Fibroblast of skin of right quadriceps (primary cell): ENCODE data around the gene LGALS8.
"Not testable (repeated sequence)": the region's sequence is repeated elsewhere in the genome, so short reads cannot be mapped to it uniquely, and the experiment has no call there.

Source experiments
- DNase-seq: peaks from one replicate; pipeline ENCODE4 v3.0.0-alpha.2; 2013

The LGALS8 gene

GRCh38 chr1:236543065-236543669 lies 19.4 kb downstream of the LGALS8 start:
- DNase-seq = no peak

- DNase-seq = no peak
Observed at GRCh38 chr1:236545621-236546169, 21.9 kb downstream of the LGALS8 start.

- DNase-seq = no peak
Observed at GRCh38 chr1:236548452-236548851, 24.7 kb downstream of the LGALS8 start.

- DNase-seq = no peak
Observed at GRCh38 chr1:236550961-236551851, 27.4 kb downstream of the LGALS8 start.

GRCh38 chr1:236552096-236552495 lies 28.3 kb downstream of the LGALS8 start:
- no peak for DNase-seq

GRCh38 chr1:236552901-236553300 lies 29.1 kb downstream of the LGALS8 start:
- no peak for DNase-seq

GRCh38 chr1:236553370-236553769 lies 29.6 kb downstream of the LGALS8 start:
- DNase-seq = no peak

GRCh38 chr1:236556606-236557005 lies 32.8 kb downstream of the LGALS8 start:
- no peak for DNase-seq

GRCh38 chr1:236558081-236558480 lies 34.3 kb downstream of the LGALS8 start:
- DNase-seq = no peak

GRCh38 chr1:236558846-236559245 lies 35.1 kb downstream of the LGALS8 start:
- DNase-seq = no peak

GRCh38 chr1:236560213-236560771 lies 36.5 kb downstream of the LGALS8 start:
- no peak for DNase-seq

- no peak for DNase-seq
Observed at GRCh38 chr1:236561976-236562375, 38.2 kb downstream of the LGALS8 start.

- peak; percentile 4 for DNase-seq
Observed at GRCh38 chr1:236565530-236565929, 41.7 kb downstream of the LGALS8 start.

GRCh38 chr1:236568285-236568894 lies 44.6 kb downstream of the LGALS8 start:
- DNase-seq = peak; percentile 31

- DNase-seq = peak; percentile 1
Observed at GRCh38 chr1:236575523-236575922, 51.7 kb downstream of the LGALS8 start.

GRCh38 chr1:236576004-236576403 lies 52.2 kb downstream of the LGALS8 start:
- peak; percentile 9 for DNase-seq

- DNase-seq = not testable (repeated sequence)
Observed at GRCh38 chr1:236577041-236577440, 53.3 kb downstream of the LGALS8 start.

- no peak for DNase-seq
Observed at GRCh38 chr1:236578661-236579060, 54.9 kb downstream of the LGALS8 start.

- not testable (repeated sequence) for DNase-seq
Observed at GRCh38 chr1:236580404-236580803, 56.6 kb downstream of the LGALS8 start.

GRCh38 chr1:236581528-236581927 lies 57.7 kb downstream of the LGALS8 start:
- no peak for DNase-seq

GRCh38 chr1:236589531-236589930 lies 65.7 kb downstream of the LGALS8 start:
- DNase-seq = no peak

- no peak for DNase-seq
Observed at GRCh38 chr1:236590553-236591150, 66.9 kb downstream of the LGALS8 start.

GRCh38 chr1:236602171-236602570 lies 78.4 kb downstream of the LGALS8 start:
- no peak for DNase-seq
